Ishikawa (cell line): ENCODE data around the gene PLXNB2.
A peak's percentile ranks its signal among the peaks of the same experiment; 100 is the strongest.

ENCODE experiments used
- CEBPB ChIP-seq: IDR thresholded peaks from 2 replicates; pipeline ENCODE4 v1.6.1; 2012
- CREB1 ChIP-seq: IDR thresholded peaks from 2 replicates; pipeline ENCODE4 v1.6.1; 2012; ENCODE audit warnings: low read depth
- EGR1 ChIP-seq: IDR thresholded peaks from 2 replicates; pipeline ENCODE4 v1.6.1; 2012
- EP300 ChIP-seq: IDR thresholded peaks from 2 replicates; pipeline ENCODE4 v1.6.1; 2012; ENCODE audit warnings: borderline replicate concordance
- FOXM1 ChIP-seq: IDR thresholded peaks from 2 replicates; pipeline ENCODE4 v1.6.1; 2012; ENCODE audit warnings: low read depth, borderline replicate concordance
- MAX ChIP-seq: IDR thresholded peaks from 2 replicates; pipeline ENCODE4 v1.6.1; 2012
- NFIC ChIP-seq: IDR thresholded peaks from 2 replicates; pipeline ENCODE4 v1.6.1; 2012
- RAD21 ChIP-seq: IDR thresholded peaks from 2 replicates; pipeline ENCODE4 v1.6.1; 2012; ENCODE audit warnings: low read depth
- REST ChIP-seq: IDR thresholded peaks from 2 replicates; pipeline ENCODE4 v1.6.1; 2012; ENCODE audit warnings: low read depth, mild to moderate bottlenecking
- TAF1 ChIP-seq: IDR thresholded peaks from 2 replicates; pipeline ENCODE4 v1.6.1; 2012; ENCODE audit warnings: low read depth, mild to moderate bottlenecking
- TCF12 ChIP-seq: IDR thresholded peaks from 2 replicates; pipeline ENCODE4 v1.6.1; 2012; ENCODE audit warnings: low read depth
- TEAD4 ChIP-seq: IDR thresholded peaks from 2 replicates; pipeline ENCODE4 v1.6.1; 2012
- YY1 ChIP-seq: IDR thresholded peaks from 2 replicates; pipeline ENCODE4 v1.6.1; 2012; ENCODE audit warnings: low read depth
- ZBTB7A ChIP-seq: IDR thresholded peaks from 2 replicates; pipeline ENCODE4 v1.6.1; 2012; ENCODE audit warnings: low read depth
- TF ChIP-seq, protein P1 (sequence below): IDR thresholded peaks from 2 replicates; pipeline ENCODE4 v1.6.1; 2012

PLXNB2 gene

GRCh38 chr22:50282361-50283155, 24.9 kb downstream of the PLXNB2 start:
- TF ChIP-seq EP300 (peak; percentile 93), REST (no peak), RAD21 (peak; percentile 35), TAF1 (no peak; the same call in 1 of the 2 replicates), CREB1 (no peak), EGR1 (peak; percentile 62; the same call in 1 of the 2 replicates), ZBTB7A (peak; percentile 81), NFIC (peak; percentile 92), YY1 (peak; percentile 47; the same call in 1 of the 2 replicates), FOXM1 (peak; percentile 71; the same call in 1 of the 2 replicates), CEBPB (peak; percentile 47; the same call in 1 of the 2 replicates), TCF12 (peak; percentile 96), TEAD4 (peak; percentile 99), MAX (peak; percentile 76; the same call in 1 of the 2 replicates)
- TF ChIP-seq, protein P1, sequence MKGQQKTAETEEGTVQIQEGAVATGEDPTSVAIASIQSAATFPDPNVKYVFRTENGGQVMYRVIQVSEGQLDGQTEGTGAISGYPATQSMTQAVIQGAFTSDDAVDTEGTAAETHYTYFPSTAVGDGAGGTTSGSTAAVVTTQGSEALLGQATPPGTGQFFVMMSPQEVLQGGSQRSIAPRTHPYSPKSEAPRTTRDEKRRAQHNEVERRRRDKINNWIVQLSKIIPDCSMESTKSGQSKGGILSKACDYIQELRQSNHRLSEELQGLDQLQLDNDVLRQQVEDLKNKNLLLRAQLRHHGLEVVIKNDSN = peak; percentile 53; the same call in 1 of the 2 replicates

- TF ChIP-seq EGR1 (0 out of 2 replicates have a peak, but pooled peaks have one; percentile 38), TEAD4 (no peak), CREB1 (no peak), CEBPB (no peak), EP300 (peak; percentile 60; the same call in 1 of the 2 replicates), ZBTB7A (no peak), REST (no peak), NFIC (peak; percentile 91), TCF12 (no peak; the same call in 1 of the 2 replicates), YY1 (0 out of 2 replicates have a peak, but pooled peaks have one; percentile 5), RAD21 (no peak), MAX (0 out of 2 replicates have a peak, but pooled peaks have one; percentile 2), TAF1 (no peak), FOXM1 (no peak)
- TF ChIP-seq, protein P1 = no peak
These were observed 25.5 kb downstream of the PLXNB2 start for GRCh38 chr22:50281957-50282356.

DNA sequence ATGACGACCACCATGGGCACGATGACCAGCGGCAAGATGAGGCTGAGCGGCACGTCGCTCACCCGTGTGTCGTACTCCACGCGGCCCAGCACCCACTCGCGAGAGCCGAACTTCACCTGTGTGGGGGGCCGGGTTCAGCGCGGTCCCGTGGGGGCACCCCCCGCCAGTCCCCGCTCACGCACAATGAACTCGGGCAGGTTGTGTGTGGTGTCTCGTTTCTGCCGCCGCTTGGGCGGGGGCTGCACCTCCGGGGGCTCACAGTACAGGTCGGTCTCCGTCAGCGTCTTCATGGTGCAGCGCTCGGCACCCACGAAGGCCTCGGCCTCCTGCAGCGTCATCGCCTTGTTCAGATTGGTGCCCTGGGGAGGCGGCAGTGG, 26.1 kb downstream of the PLXNB2 start:
- TF ChIP-seq TCF12 (no peak), MAX (no peak), EGR1 (no peak), YY1 (no peak), EP300 (no peak), TAF1 (no peak), CREB1 (no peak), NFIC (no peak), RAD21 (no peak), FOXM1 (no peak), TEAD4 (no peak), ZBTB7A (no peak), REST (no peak), CEBPB (no peak)
- TF ChIP-seq, protein P1 = no peak
